DND-41 (cell line): Measurements from ENCODE around the gene OVOL1.

Experiments
- ATAC-seq: fragments of 200-7000 bp; cut with Tn5 transposase; 3 replicates; pipeline ENCODE4 v1.9.1; 2021; ENCODE audit warnings: low read depth; ENCODE audit not compliant: insufficient read depth
- DNase-seq: peaks from one replicate; pipeline ENCODE4 v3.0.0-alpha.2; 2020
- H2AFZ ChIP-seq: 2 replicates; pipeline ENCODE4 v1.6.0; 2012; ENCODE audit warnings: low read depth, low read length
- H3K27ac ChIP-seq: 2 replicates; pipeline ENCODE4 v1.5.1; 2012; ENCODE audit warnings: low read length, inconsistent platforms
- H3K27me3 ChIP-seq: fragments of 200-600 bp; sonication (generic); 2 replicates; pipeline ENCODE4 v1.6.0; 2012; ENCODE audit warnings: low read length, mild to moderate bottlenecking, inconsistent platforms; ENCODE audit not compliant: insufficient read depth, poor library complexity
- H3K36me3 ChIP-seq: 2 replicates; pipeline ENCODE4 v1.5.1; 2012; ENCODE audit warnings: low read length, inconsistent platforms; ENCODE audit not compliant: insufficient read depth
- H3K4me1 ChIP-seq: 2 replicates; pipeline ENCODE4 v1.5.1; 2012; ENCODE audit warnings: mild to moderate bottlenecking, low read length; ENCODE audit not compliant: insufficient read depth
- H3K4me2 ChIP-seq: 2 replicates; pipeline ENCODE4 v1.6.0; 2012; ENCODE audit warnings: mild to moderate bottlenecking, moderate library complexity, low read length, inconsistent platforms; ENCODE audit not compliant: insufficient read depth
- H3K4me3 ChIP-seq, 2 experiments: fragments of 200-600 bp in 1 of 2; shearing (Covaris generic) in 1 of 2; 2 replicates each; pipeline ENCODE4 v1.5.1; 2012 to 2016; ENCODE audit warnings: inconsistent platforms in 2 of 2, low read length in 2 of 2, mild to moderate bottlenecking in 2 of 2, low read depth in 1 of 2, moderate library complexity in 1 of 2
- H3K79me2 ChIP-seq: 2 replicates; pipeline ENCODE4 v1.6.0; 2012; ENCODE audit warnings: low read length, inconsistent platforms; ENCODE audit not compliant: insufficient read depth
- H3K9ac ChIP-seq: 2 replicates; pipeline ENCODE4 v1.6.0; 2012; ENCODE audit warnings: low read depth, mild to moderate bottlenecking, inconsistent platforms, low read length, moderate library complexity
- H3K9me3 ChIP-seq: 2 replicates; pipeline ENCODE4 v1.5.1; 2012; ENCODE audit warnings: low read length, moderate library complexity, mild to moderate bottlenecking, inconsistent platforms; ENCODE audit not compliant: insufficient read depth, severe bottlenecking
- H4K20me1 ChIP-seq: 2 replicates; pipeline ENCODE4 v1.6.0; 2012; ENCODE audit warnings: low read length; ENCODE audit not compliant: insufficient read depth
- EZH2 ChIP-seq: IDR thresholded peaks from 3 replicates; pipeline ENCODE4 v1.6.1; 2012; ENCODE audit warnings: borderline replicate concordance, low read depth, mild to moderate bottlenecking, moderate library complexity, low read length, inconsistent platforms; ENCODE audit not compliant: severe bottlenecking
- TF ChIP-seq, protein P1 (sequence below): IDR thresholded peaks from 2 replicates; pipeline ENCODE4 v1.5.1; 2012; ENCODE audit warnings: borderline replicate concordance, low read length, moderate library complexity, mild to moderate bottlenecking; ENCODE audit not compliant: poor library complexity, severe bottlenecking; ENCODE audit errors: extremely low read depth

Gene OVOL1

DNA sequence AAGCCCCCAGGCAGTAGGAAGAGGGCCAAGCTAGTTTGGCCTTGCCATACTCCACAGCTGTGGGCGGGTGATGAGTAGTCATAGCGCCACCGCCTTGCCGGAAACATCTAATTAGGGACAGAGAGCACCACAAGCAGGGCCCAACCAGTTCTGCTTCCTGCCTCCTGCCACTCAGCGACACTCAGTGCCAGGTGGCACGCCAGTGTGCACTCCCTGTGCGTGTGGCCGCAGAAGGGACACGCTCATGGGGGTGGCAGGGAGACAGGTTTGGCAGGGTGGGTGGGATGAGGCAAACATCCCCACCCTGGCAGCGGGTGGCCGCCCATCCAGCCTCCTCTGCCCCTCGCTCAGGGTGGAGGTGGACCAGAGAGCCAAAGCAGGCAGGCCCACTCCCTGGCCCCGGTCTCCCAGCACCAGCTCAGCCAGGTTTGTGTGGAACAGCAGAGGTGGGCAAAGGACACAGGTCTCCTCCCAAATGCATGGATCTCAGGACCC lies 4.9 kb downstream of the OVOL1 start:
- DNase-seq (no peak), ATAC-seq (no peak)
- no peak overlapping the region for H3K4me2 ChIP-seq
- no peaks in the 10 kb centered on the region for H3K79me2 ChIP-seq
- no peaks in the 10 kb centered on the region for H3K36me3 ChIP-seq
- H4K20me1 ChIP-seq, result no peaks in the 10 kb centered on the region
- no peak overlapping the region for H3K27ac ChIP-seq
- H3K4me3 ChIP-seq, result no peak overlapping the region
- H3K27me3 ChIP-seq, result peaks cover 4% of the 10 kb centered on the region
- no peaks in the 10 kb centered on the region for H3K9me3 ChIP-seq
- no peak overlapping the region for H3K9ac ChIP-seq
- H3K4me1 ChIP-seq, result no peaks in the 10 kb centered on the region
- H2AFZ ChIP-seq, result no peak overlapping the region
- TF ChIP-seq, protein P1, sequence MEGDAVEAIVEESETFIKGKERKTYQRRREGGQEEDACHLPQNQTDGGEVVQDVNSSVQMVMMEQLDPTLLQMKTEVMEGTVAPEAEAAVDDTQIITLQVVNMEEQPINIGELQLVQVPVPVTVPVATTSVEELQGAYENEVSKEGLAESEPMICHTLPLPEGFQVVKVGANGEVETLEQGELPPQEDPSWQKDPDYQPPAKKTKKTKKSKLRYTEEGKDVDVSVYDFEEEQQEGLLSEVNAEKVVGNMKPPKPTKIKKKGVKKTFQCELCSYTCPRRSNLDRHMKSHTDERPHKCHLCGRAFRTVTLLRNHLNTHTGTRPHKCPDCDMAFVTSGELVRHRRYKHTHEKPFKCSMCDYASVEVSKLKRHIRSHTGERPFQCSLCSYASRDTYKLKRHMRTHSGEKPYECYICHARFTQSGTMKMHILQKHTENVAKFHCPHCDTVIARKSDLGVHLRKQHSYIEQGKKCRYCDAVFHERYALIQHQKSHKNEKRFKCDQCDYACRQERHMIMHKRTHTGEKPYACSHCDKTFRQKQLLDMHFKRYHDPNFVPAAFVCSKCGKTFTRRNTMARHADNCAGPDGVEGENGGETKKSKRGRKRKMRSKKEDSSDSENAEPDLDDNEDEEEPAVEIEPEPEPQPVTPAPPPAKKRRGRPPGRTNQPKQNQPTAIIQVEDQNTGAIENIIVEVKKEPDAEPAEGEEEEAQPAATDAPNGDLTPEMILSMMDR, result no peak
- no peak for TF ChIP-seq EZH2

DNA sequence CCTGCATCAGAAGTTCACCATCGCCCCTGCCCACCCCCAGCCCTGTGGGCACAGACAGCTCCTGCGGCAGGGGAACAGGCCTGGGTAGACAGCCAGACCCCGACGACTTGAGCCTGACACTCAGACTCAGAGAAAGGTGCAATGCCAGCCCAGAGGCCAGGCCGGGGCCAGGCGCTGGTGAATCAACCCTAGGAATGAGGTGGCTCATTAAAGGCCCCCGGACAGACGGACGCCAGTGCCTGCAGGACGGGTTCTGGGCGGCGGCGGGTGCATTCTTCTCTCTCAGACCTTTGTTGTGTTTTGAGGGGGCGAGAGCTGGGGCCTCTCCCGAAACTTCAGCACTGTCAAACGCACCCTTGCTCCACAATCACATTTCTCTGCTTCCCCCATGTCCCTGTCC lies 5.6 kb downstream of the OVOL1 start:
- Histone ChIP-seq H3K36me3 (no peaks in the 10 kb centered on the region), H3K79me2 (no peaks in the 10 kb centered on the region), H3K9ac (no peak overlapping the region), H3K27ac (no peak overlapping the region), H4K20me1 (no peaks in the 10 kb centered on the region), H3K9me3 (no peaks in the 10 kb centered on the region), H2AFZ (no peak overlapping the region), H3K4me2 (no peak overlapping the region), H3K27me3 (peaks cover 4% of the 10 kb centered on the region), H3K4me3 (no peak overlapping the region), H3K4me1 (no peaks in the 10 kb centered on the region)
- TF ChIP-seq, protein P1, result no peak
- TF ChIP-seq EZH2, result no peak
- DNase-seq (no peak), ATAC-seq (no peak)

DNA sequence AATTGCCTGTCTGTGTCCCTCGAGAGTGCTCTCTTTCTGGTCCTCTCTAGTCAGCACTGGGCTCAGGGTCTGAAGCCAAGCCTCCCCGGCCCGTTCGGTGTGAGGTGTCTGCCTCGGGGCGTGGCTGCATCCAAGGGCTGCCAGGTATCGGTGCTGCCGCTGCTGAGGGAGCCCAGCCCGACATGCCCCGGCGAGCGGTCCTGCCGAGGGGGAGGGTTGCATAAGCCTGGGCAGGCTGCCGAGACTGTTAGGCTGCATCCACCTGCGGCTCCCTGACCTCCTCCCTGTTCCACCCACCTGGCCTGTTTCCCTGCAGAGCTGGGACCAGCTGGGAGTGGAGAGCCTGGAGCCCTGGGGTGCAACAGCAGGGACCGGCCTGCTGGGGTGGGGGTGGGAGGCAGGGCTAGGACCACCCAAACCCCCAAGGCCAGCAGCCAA lies 6.3 kb downstream of the OVOL1 start:
- Histone ChIP-seq H3K4me3 (no peak overlapping the region), H3K4me1 (peaks cover under 1% of the 10 kb centered on the region; the same call in 1 of the 2 replicates), H3K79me2 (no peaks in the 10 kb centered on the region), H3K27me3 (peaks cover 4% of the 10 kb centered on the region), H3K4me2 (no peak overlapping the region), H3K36me3 (no peaks in the 10 kb centered on the region), H3K9me3 (no peaks in the 10 kb centered on the region), H2AFZ (no peak overlapping the region), H3K27ac (no peak overlapping the region), H4K20me1 (peaks cover 4% of the 10 kb centered on the region; the same call in 1 of the 2 replicates), H3K9ac (no peak overlapping the region)
- ATAC-seq (no peak), DNase-seq (no peak)
- TF ChIP-seq, protein P1, result no peak
- no peak for TF ChIP-seq EZH2
